ELR (cell line): ENCODE measurements around the gene NPL.

Source experiments
- DNase-seq: peaks from one replicate; pipeline ENCODE4 v3.0.0-alpha.2; 2015; ENCODE audit warnings: low read depth

NPL gene

GRCh38 chr1:182867861-182868260 lies 78.3 kb downstream of the NPL start:
- DNase-seq, result no peak

GRCh38 chr1:182869241-182869666 lies 79.7 kb downstream of the NPL start:
- DNase-seq, result no peak

- DNase-seq, result no peak
These were observed 83.3 kb downstream of the NPL start for GRCh38 chr1:182872881-182873280.

- no peak for DNase-seq
These were observed 86.3 kb downstream of the NPL start for GRCh38 chr1:182875889-182876288.

- DNase-seq, result no peak
These were observed 87.8 kb downstream of the NPL start for GRCh38 chr1:182877331-182877730.

GRCh38 chr1:182877842-182878241 lies 88.3 kb downstream of the NPL start:
- no peak for DNase-seq
